NCI-H524 treated with DMSO at 0.1 percent for 48 hours (cell line): ENCODE results near the gene FZD10.

Experiments
- DNase-seq: peaks from one replicate; lab custom pipeline; 2025; lab: John Stamatoyannopoulos, UW

FZD10 gene

GRCh38 chr12:130205495-130205894, 43.2 kb downstream of the FZD10 start:
- no peak for DNase-seq

- no peak for DNase-seq
These were observed 50.2 kb downstream of the FZD10 start for GRCh38 chr12:130212384-130212989.

- DNase-seq = no peak
These were observed 51.0 kb downstream of the FZD10 start for GRCh38 chr12:130213249-130213648.

DNA sequence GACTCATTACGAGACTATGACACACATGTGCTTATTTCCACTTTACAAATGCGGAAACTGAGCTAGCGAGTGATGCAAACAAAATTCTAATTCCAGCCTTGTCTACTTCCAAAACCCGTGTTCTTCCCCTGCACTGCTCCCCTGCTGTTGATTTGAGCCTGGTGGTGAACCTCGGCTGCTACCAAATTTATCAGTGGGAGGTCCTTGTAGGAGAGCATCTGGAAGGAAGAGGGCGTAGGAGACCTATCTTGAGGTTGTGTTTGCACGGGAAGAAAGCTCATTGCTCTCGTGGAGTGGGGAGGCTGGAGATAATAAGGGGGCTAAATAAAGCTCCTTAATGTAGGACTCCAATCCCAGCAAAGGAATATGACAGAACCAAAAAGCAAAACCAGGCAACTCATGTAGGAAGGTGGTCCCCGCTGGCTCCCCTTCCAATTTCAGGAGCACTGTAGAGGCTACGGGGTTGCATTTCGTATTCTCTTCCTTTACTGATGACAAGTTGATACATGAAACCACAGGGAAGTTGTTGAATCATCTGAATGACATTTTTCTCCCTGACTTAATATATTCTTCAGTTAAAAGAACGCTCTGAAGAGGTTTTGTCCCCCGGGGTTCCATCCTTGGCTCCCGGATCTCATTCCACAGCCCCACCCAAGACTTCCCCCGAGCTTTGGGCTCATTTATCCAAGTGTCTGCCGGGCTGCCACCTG, 52.6 kb downstream of the FZD10 start:
- DNase-seq = no peak
